Stimulated activated CD4-positive, alpha-beta T cell treated with anti-CD3 and anti-CD28 coated beads, TNF-alpha, amount 100 ng/mL, for 4 hours (primary cell): ENCODE measurements around the gene GOLM1.
"Not testable (repeated sequence)": the region's sequence is repeated elsewhere in the genome, so short reads cannot be mapped to it uniquely, and the experiment has no call there.

Experiments
- DNase-seq, 3 experiments: peaks; one replicate each; pipeline ENCODE4 v3.0.0-alpha.2; 2020; ENCODE audit warnings: low read depth in 3 of 3

Gene GOLM1

GRCh38 chr9:86082870-86083269 lies 16.5 kb downstream of the GOLM1 start:
- DNase-seq = no peak

- DNase-seq = no peak
Observed at GRCh38 chr9:86079865-86080469, 19.4 kb downstream of the GOLM1 start.

- DNase-seq = no peak
Observed at GRCh38 chr9:86079421-86079831, 19.9 kb downstream of the GOLM1 start.

- no peak for DNase-seq
Observed at GRCh38 chr9:86078731-86079130, 20.6 kb downstream of the GOLM1 start.

- DNase-seq = no peak
Observed at GRCh38 chr9:86077276-86077675, 22.1 kb downstream of the GOLM1 start.

- no peak for DNase-seq
Observed at GRCh38 chr9:86075132-86076109, 23.9 kb downstream of the GOLM1 start.

GRCh38 chr9:86073839-86074238 lies 25.5 kb downstream of the GOLM1 start:
- DNase-seq = no peak

- no peak for DNase-seq
Observed at GRCh38 chr9:86072394-86072877, 26.9 kb downstream of the GOLM1 start.

GRCh38 chr9:86069206-86069869 lies 30.0 kb downstream of the GOLM1 start:
- no peak for DNase-seq

GRCh38 chr9:86064220-86064619 lies 35.1 kb downstream of the GOLM1 start:
- no peak for DNase-seq

GRCh38 chr9:86062845-86063693 lies 36.3 kb downstream of the GOLM1 start:
- no peak for DNase-seq

GRCh38 chr9:86061972-86062739 lies 37.2 kb downstream of the GOLM1 start:
- no peak for DNase-seq

GRCh38 chr9:86057491-86057890 lies 41.9 kb downstream of the GOLM1 start:
- no peak for DNase-seq

- DNase-seq = no peak
Observed at GRCh38 chr9:86054695-86055094, 44.7 kb downstream of the GOLM1 start.

GRCh38 chr9:86052556-86053468 lies 46.5 kb downstream of the GOLM1 start:
- no peak for DNase-seq

GRCh38 chr9:86048018-86048742 lies 51.2 kb downstream of the GOLM1 start:
- DNase-seq = not testable (repeated sequence)

- DNase-seq = no peak
Observed at GRCh38 chr9:86047361-86047760, 52.0 kb downstream of the GOLM1 start.

- DNase-seq = no peak
Observed at GRCh38 chr9:86046930-86047341, 52.4 kb downstream of the GOLM1 start.
